Psoas muscle (tissue), 8 donors: ENCODE results near the gene RHD. TPM values are rescaled to one million over a fixed set of nuclear protein-coding genes. Genes with fewer than 3 reads are reported as not detected.

ENCODE experiments used
- ATAC-seq, 4 donors: fragments of 200-7000 bp; cut with Tn5 transposase; one replicate each; pipeline ENCODE4 v1.9.1; 2020; ENCODE audit warnings: moderate library complexity in 3 of 4, mild to moderate bottlenecking in 2 of 4
- DNase-seq, 2 donors: peaks; one replicate each; pipeline ENCODE4 v3.0.0-alpha.2; 2020
- H3K27ac ChIP-seq: fragments of 200-600 bp; one replicate; pipeline ENCODE4 v1.8.0; 2022
- H3K27me3 ChIP-seq, 3 donors: fragments of 200-600 bp in 1 of 3; one replicate each; pipeline versions ENCODE4 v1.6.1 to v1.8.0; 2013 to 2022; ENCODE audit warnings: low read length in 2 of 3, mild to moderate bottlenecking in 2 of 3, moderate library complexity in 1 of 3; ENCODE audit not compliant: insufficient read depth in 3 of 3
- H3K36me3 ChIP-seq, 2 donors: fragments of 200-600 bp in 1 of 2; one replicate each; pipeline versions ENCODE4 v1.6.1 to v1.8.0; 2013 to 2022; ENCODE audit warnings: low read depth in 1 of 2, mild to moderate bottlenecking in 1 of 2, moderate library complexity in 1 of 2; ENCODE audit not compliant: insufficient read depth in 1 of 2
- H3K4me1 ChIP-seq: fragments of 200-600 bp; one replicate; pipeline ENCODE4 v1.8.0; 2022
- H3K4me3 ChIP-seq: fragments of 200-600 bp; one replicate; pipeline ENCODE4 v1.8.0; 2022; ENCODE audit warnings: mild to moderate bottlenecking
- H3K9me3 ChIP-seq: fragments of 200-600 bp; one replicate; pipeline ENCODE4 v1.8.0; 2022
- CTCF ChIP-seq: fragments of 200-600 bp; IDR thresholded peaks from one replicate; pipeline ENCODE4 v1.8.0; 2022; ENCODE audit warnings: antibody characterized with exemption
- WGBS, 3 donors: extraction: QIAGEN DNeasy Blood & Tissue Kit; methylation state at CpG; one replicate each; pipeline versions ENCODE4 v1.1.6 to v1.1.7; 2013; 5-methylcytosine and 5-hydroxymethylcytosine counted together
- intact Hi-C, 2 donors: fragments of 100-400 bp; cut with DNase I; formaldehyde crosslinking; loops; one replicate each; pipeline versions ENCODE4 v1.11.0 to v1.14.2; 2022
- polyA plus RNA-seq, 3 donors: library from polyadenylated mRNA; stranded (reverse); fragments of 200-250 nt; gene quantifications; one replicate each; pipeline ENCODE4 v1.2.3, GENCODE V29; 2013
- total RNA-seq, 4 donors: library from RNA; stranded (reverse); fragmentation: NEBNext Ultra II Directional in 2 of 4; extraction: Animal tissue kit (Norgen Biotek cat#: 25700) in 2 of 4; gene quantifications; one replicate each; pipeline versions ENCODE4 v1.2.1 to v1.2.4, GENCODE V29; 2021 to 2023
- donor health status: healthy with polysubstance abuse.
- donor health status: DM: no; HTN: no; CAD: no; lungs with moderate emphysema.
- donor health status: Bipolar disorder and iron deficiency.
- donor health status: healthy.
- donor health status: DM: yes; HTN: yes; CAD: no.
- donor health status: DM: no; HTN: no; CAD: no.
- donor health status: DM: no; HTN: no; CAD: no.
- donor health status: DM: yes; HTN: yes; CAD: no.

The RHD gene
- total and polyA plus RNA-seq, 7 donors: 0.12 TPM; not detected in 6

- DNase-seq: no peak
- intact Hi-C loops: loop anchor here (5.0 to 10.0 kb wide), 3 partner anchors 93 to 561 kb away; partner anchors contain the start of genes MACO1 (in 1 of the 2), SELENON (in 1 of the 2) and TMEM50A (in 1 of the 2)
- no peak for ATAC-seq
- TF ChIP-seq CTCF: no peak
- H3K4me3 ChIP-seq: peak overlapping the region; percentile 87
- WGBS, 3 donors: 51 to 66% (median 58%) methylated on average over 6 of the region's 6 CpGs
- no peak overlapping the region for H3K27ac ChIP-seq
- no peaks in the 10 kb centered on the region for H3K9me3 ChIP-seq
- H3K27me3 ChIP-seq: no peaks in the 10 kb centered on the region
- H3K4me1 ChIP-seq: peaks cover 55% of the 10 kb centered on the region
- H3K36me3 ChIP-seq: peaks cover 8 to 48% of the 10 kb centered on the region in 2 donors
Measured at GRCh38 chr1:25243907-25244306, 28.4 kb upstream of the RHD start.

GRCh38 chr1:25245393-25245792, 26.9 kb upstream of the RHD start:
- Histone ChIP-seq H3K27ac (peak overlapping the region; percentile 99), H3K9me3 (no peaks in the 10 kb centered on the region), H3K4me3 (peak overlapping the region; percentile 87), H3K4me1 (peaks cover 45% of the 10 kb centered on the region), H3K36me3 (peaks cover 8 to 48% of the 10 kb centered on the region in 2 donors), H3K27me3 (no peaks in the 10 kb centered on the region)
- ATAC-seq (no peak), DNase-seq (no peak)
- intact Hi-C loops: loop anchor here in 1 of 2 donors (5.0 to 10.0 kb wide), 2 partner anchors 97 to 559 kb away; partner anchors contain the start of gene SELENON
- no peak for TF ChIP-seq CTCF
- 74 to 80% (median 75%) methylated on average over 5 of the region's 5 CpGs for WGBS, 3 donors

- ATAC-seq: peak in 2 of 4 donors; percentile 2 to 15
- no peak for TF ChIP-seq CTCF
- WGBS, 3 donors: 12 to 16% (median 13%) methylated on average over 30 of the region's 30 CpGs
Measured at GRCh38 chr1:25245809-25246599, 26.3 kb upstream of the RHD start.

GRCh38 chr1:25246600-25247023, 25.7 kb upstream of the RHD start:
- 0% methylated on average over 51 to 53 of the region's 53 CpGs for WGBS, 3 donors
- peaks cover 34% of the 10 kb centered on the region for H3K4me1 ChIP-seq
- peak overlapping the region; percentile 87 for H3K4me3 ChIP-seq
- intact Hi-C loops: loop anchor here in 1 of 2 donors (5.0 to 10.0 kb wide), 2 partner anchors 96 to 558 kb away; partner anchors contain the start of gene SELENON
- ATAC-seq (peak; percentile 3 to 39 (median 28)), DNase-seq (peak in 1 of 2 donors; percentile 72)
- peak overlapping the region; percentile 99 for H3K27ac ChIP-seq
- peaks cover 8 to 39% of the 10 kb centered on the region in 2 donors for H3K36me3 ChIP-seq
- H3K27me3 ChIP-seq: no peaks in the 10 kb centered on the region
- H3K9me3 ChIP-seq: no peaks in the 10 kb centered on the region
- TF ChIP-seq CTCF: no peak

More at GRCh38 chr1:25245809-25246599, 26.3 kb upstream of the RHD start:
- Histone ChIP-seq H3K27me3 (no peaks in the 10 kb centered on the region), H3K36me3 (peaks cover 8 to 46% of the 10 kb centered on the region in 2 donors), H3K4me3 (peak overlapping the region; percentile 87), H3K27ac (peak overlapping the region; percentile 99), H3K9me3 (no peaks in the 10 kb centered on the region), H3K4me1 (peaks cover 39% of the 10 kb centered on the region)
- no peak for DNase-seq
- intact Hi-C loops: loop anchor here in 1 of 2 donors (5.0 to 10.0 kb wide), 2 partner anchors 96 to 559 kb away; partner anchors contain the start of gene SELENON
